IMR-90 (cell line): Measurements from ENCODE around the gene PLA2G4E. TPM values are rescaled to one million over a fixed set of nuclear protein-coding genes. Genes with fewer than 3 reads are reported as not detected.

Experiments
- ATAC-seq: fragments of 200-7000 bp; cut with Tn5 transposase; 2 replicates; pipeline ENCODE4 v1.9.1; 2020; ENCODE audit warnings: low read depth, mild to moderate bottlenecking, moderate library complexity
- BruUV-seq: library from RNA; stranded (reverse); fragments of 400-500 nt; replicated peaks from 2 replicates; lab custom pipeline; 2021; lab: Mats Ljungman, UMichigan
- CTCF ChIA-PET: fragments of 300-600 bp; formaldehyde crosslinking; extraction: SDS; loops from one replicate; lab custom pipeline; 2021; ENCODE audit warnings: antibody characterized with exemption; lab: Yijun Ruan, JAX
- POLR2A ChIA-PET: fragments of 300-600 bp; sonication (Branson Sonifier 250); formaldehyde crosslinking; loops from one replicate; lab custom pipeline; 2022; ENCODE audit warnings: antibody characterized with exemption; ENCODE audit not compliant: unreplicated experiment; lab: Charles Lee
- DNase-seq: peaks from one replicate; pipeline ENCODE4 v3.0.0; 2013
- H2AFZ ChIP-seq: replicated peaks from 2 replicates; pipeline ENCODE3; 2013; ENCODE audit warnings: low read length, mild to moderate bottlenecking; ENCODE audit not compliant: poor library complexity
- H2AK5ac ChIP-seq: 2 replicates; pipeline ENCODE4 v1.6.1; 2013; ENCODE audit warnings: low read depth, low read length, inconsistent platforms
- H2AK9ac ChIP-seq: replicated peaks from 2 replicates; pipeline ENCODE3; 2013; ENCODE audit warnings: mild to moderate bottlenecking, low read depth, low read length, moderate library complexity; ENCODE audit not compliant: poor library complexity
- H2BK120ac ChIP-seq: 2 replicates; pipeline ENCODE4 v1.6.1; 2013; ENCODE audit warnings: low read depth, low read length, inconsistent platforms
- H2BK15ac ChIP-seq: 3 replicates; pipeline ENCODE4 v1.6.1; 2013; ENCODE audit warnings: low read depth, low read length, inconsistent platforms
- H2BK20ac ChIP-seq: 2 replicates; pipeline ENCODE4 v1.6.1; 2013; ENCODE audit warnings: low read depth, mild to moderate bottlenecking, inconsistent platforms, low read length, moderate library complexity
- H2BK5ac ChIP-seq: 2 replicates; pipeline ENCODE4 v1.6.1; 2013; ENCODE audit warnings: mild to moderate bottlenecking, low read depth, low read length, inconsistent platforms; ENCODE audit not compliant: poor library complexity, severe bottlenecking
- H3K14ac ChIP-seq: replicated peaks from 2 replicates; pipeline ENCODE4 v1.6.1; 2013; ENCODE audit warnings: low read depth, low read length, inconsistent platforms
- H3K18ac ChIP-seq: 2 replicates; pipeline ENCODE4 v1.6.1; 2013; ENCODE audit warnings: low read depth, low read length, control low read depth
- H3K23ac ChIP-seq: 2 replicates; pipeline ENCODE4 v1.6.1; 2013; ENCODE audit warnings: low read depth, low read length, inconsistent platforms
- H3K27ac ChIP-seq: 2 replicates; pipeline ENCODE4 v1.5.1; 2013; ENCODE audit warnings: mild to moderate bottlenecking, control low read depth, low read length; ENCODE audit not compliant: insufficient read depth
- H3K27me3 ChIP-seq: 2 replicates; pipeline ENCODE4 v1.6.1; 2013; ENCODE audit warnings: low read length; ENCODE audit not compliant: control insufficient read depth, insufficient read depth
- H3K36me3 ChIP-seq: 2 replicates; pipeline ENCODE4 v1.6.1; 2013; ENCODE audit warnings: low read length, mixed read lengths; ENCODE audit not compliant: control insufficient read depth, insufficient read depth
- H3K4ac ChIP-seq: 2 replicates; pipeline ENCODE4 v1.6.1; 2013; ENCODE audit warnings: low read depth, low read length, inconsistent platforms
- H3K4me1 ChIP-seq: 2 replicates; pipeline ENCODE4 v1.6.1; 2013; ENCODE audit warnings: low read length, mixed read lengths; ENCODE audit not compliant: control insufficient read depth, insufficient read depth
- H3K4me2 ChIP-seq: 2 replicates; pipeline ENCODE4 v1.6.1; 2013; ENCODE audit warnings: low read depth, mild to moderate bottlenecking, control low read depth, low read length, moderate library complexity
- H3K4me3 ChIP-seq: 2 replicates; pipeline ENCODE4 v1.5.1; 2013; ENCODE audit warnings: low read depth, mild to moderate bottlenecking, control low read depth, low read length, moderate library complexity; ENCODE audit not compliant: insufficient read depth
- H3K56ac ChIP-seq: 2 replicates; pipeline ENCODE4 v1.6.1; 2013; ENCODE audit warnings: low read length, inconsistent platforms; ENCODE audit not compliant: insufficient read depth; ENCODE audit errors: extremely low read depth
- H3K79me1 ChIP-seq, 2 experiments: 2 replicates each; pipeline ENCODE4 v1.6.1; 2013; ENCODE audit warnings: low read length in 2 of 2, inconsistent platforms in 1 of 2, low read depth in 1 of 2
- H3K9ac ChIP-seq: 2 replicates; pipeline ENCODE4 v1.6.1; 2013; ENCODE audit warnings: low read depth, low read length, control low read depth
- H3K9me1 ChIP-seq: 2 replicates; pipeline ENCODE4 v1.6.1; 2013; ENCODE audit warnings: low read length, inconsistent platforms; ENCODE audit not compliant: insufficient read depth
- H3K9me3 ChIP-seq: 2 replicates; pipeline ENCODE4 v1.6.1; 2013; ENCODE audit warnings: low read length; ENCODE audit not compliant: control insufficient read depth, insufficient read depth
- H4K20me1 ChIP-seq: 2 replicates; pipeline ENCODE4 v1.6.1; 2013; ENCODE audit warnings: low read length, inconsistent platforms; ENCODE audit not compliant: insufficient read depth
- H4K5ac ChIP-seq: 2 replicates; pipeline ENCODE4 v1.6.1; 2013; ENCODE audit warnings: mild to moderate bottlenecking, low read depth, low read length, control low read depth
- H4K8ac ChIP-seq, 2 experiments: 2 replicates each; pipeline ENCODE4 v1.6.1; 2013; ENCODE audit warnings: low read depth in 2 of 2, low read length in 2 of 2, control low read depth in 1 of 2, inconsistent platforms in 1 of 2
- H4K91ac ChIP-seq: 2 replicates; pipeline ENCODE4 v1.6.1; 2013; ENCODE audit warnings: low read depth, low read length, inconsistent platforms; ENCODE audit not compliant: insufficient read depth
- MAFK ChIP-seq: IDR thresholded peaks from 2 replicates; pipeline ENCODE4 v1.6.1; 2012; ENCODE audit warnings: low read depth, low read length, improper control_type of control experiment
- MAZ ChIP-seq: IDR thresholded peaks from 2 replicates; pipeline ENCODE4 v1.6.1; 2012; ENCODE audit warnings: low read depth, mild to moderate bottlenecking, low read length, improper control_type of control experiment, moderate library complexity, borderline replicate concordance
- NFE2L2 ChIP-seq: fragments of 150-350 bp; IDR thresholded peaks from 2 replicates; pipeline ENCODE4 v1.6.1; 2016; ENCODE audit warnings: low read depth, mild to moderate bottlenecking, low read length
- RAD21 ChIP-seq: IDR thresholded peaks from 2 replicates; pipeline ENCODE4 v1.6.1; 2012; ENCODE audit warnings: low read length, improper control_type of control experiment
- RFX5 ChIP-seq: IDR thresholded peaks from 2 replicates; pipeline ENCODE4 v1.8.0; 2012; ENCODE audit warnings: low read depth, mild to moderate bottlenecking, low read length, moderate library complexity
- WGBS, 2 experiments: methylation state at CpG; one replicate each; pipeline versions ENCODE4 v1.1.5 to v1.1.7; 2013; ENCODE audit warnings: missing lambda C conversion rate in 2 of 2; ENCODE audit not compliant: insufficient read length in 1 of 2; ENCODE audit errors: extremely low coverage in 2 of 2; 5-methylcytosine and 5-hydroxymethylcytosine counted together
- dilution Hi-C: fragments of 300-500 bp; cut with HindIII; formaldehyde crosslinking; loops from one replicate; pipeline ENCODE4 v1.14.3; 2018; ENCODE audit warnings: low sequenced_read_pairs; ENCODE audit not compliant: unreplicated experiment
- in situ Hi-C: fragments of 300-500 bp; cut with MboI; formaldehyde crosslinking; loops from 3 replicates; pipeline ENCODE4 v1.14.3; 2019; ENCODE audit warnings: low sequenced_read_pairs, inconsistent platforms, mixed read lengths
- intact Hi-C: fragments of 100-400 bp; cut with micrococcal nuclease; formaldehyde crosslinking; loops from 2 replicates; pipeline ENCODE4 v1.10.0; 2022
- polyA plus RNA-seq, 3 experiments: library from polyadenylated mRNA; depleted of rRNA; stranded (reverse); fragments of >200 nt; gene quantifications; 2 replicates each; pipeline ENCODE4 v1.2.3, GENCODE V29; 2012; ENCODE audit warnings: low replicate concordance in 1 of 3
- total RNA-seq: library from RNA; depleted of rRNA; stranded (reverse); fragments of >200 nt; gene quantifications from 2 replicates; pipeline ENCODE4 v1.2.3, GENCODE V29; 2012

PLA2G4E gene
- total and polyA plus RNA-seq, 2 of the 4 experiments (the other 2 are of a cell fraction) = not detected

GRCh38 chr15:41987246-41987924 lies 33.5 kb downstream of the PLA2G4E start:
- H3K4me2 ChIP-seq = no peak overlapping the region
- H3K4me3 ChIP-seq = no peak overlapping the region
- no peak overlapping the region for H4K5ac ChIP-seq
- in situ Hi-C loops (no loop called here), dilution Hi-C loops (no loop called here), intact Hi-C loops (no loop called here)
- no peak overlapping the region for H2AFZ ChIP-seq
- ChIA-PET POLR2A (no interaction called here), CTCF (no interaction called here)
- no peak overlapping the region for H3K23ac ChIP-seq
- no peak overlapping the region for H3K9ac ChIP-seq
- no peak overlapping the region for H2BK20ac ChIP-seq
- H3K56ac ChIP-seq = no peak overlapping the region
- no peak overlapping the region for H4K91ac ChIP-seq
- peaks cover 28% of the 10 kb centered on the region; the same call in 1 of the 2 replicates for H3K27me3 ChIP-seq
- no peak overlapping the region for H2BK15ac ChIP-seq
- H3K27ac ChIP-seq = no peak overlapping the region
- no peak for DNase-seq
- 70% methylated on average over 8 of the region's 17 CpGs; no CpG with 5 or more reads in 1 of the 2 experiments for WGBS, 2 experiments
- no peak overlapping the region for H2BK120ac ChIP-seq
- H4K8ac ChIP-seq = no peak overlapping the region
- H3K36me3 ChIP-seq = no peaks in the 10 kb centered on the region
- no peaks in the 10 kb centered on the region for H3K9me1 ChIP-seq
- no peaks in the 10 kb centered on the region for H3K9me3 ChIP-seq
- no peak for ATAC-seq
- no peak overlapping the region for H2AK9ac ChIP-seq
- no peak overlapping the region for H3K14ac ChIP-seq
- H4K20me1 ChIP-seq = no peaks in the 10 kb centered on the region
- TF ChIP-seq MAZ (no peak), MAFK (no peak), RFX5 (no peak), NFE2L2 (no peak), RAD21 (no peak)
- H2AK5ac ChIP-seq = no peak overlapping the region
- H3K79me1 ChIP-seq = no peaks in the 10 kb centered on the region
- no peak overlapping the region for H2BK5ac ChIP-seq
- H3K4me1 ChIP-seq = no peaks in the 10 kb centered on the region
- no peak overlapping the region; the same call in 1 of the 2 replicates for H3K4ac ChIP-seq
- H3K18ac ChIP-seq = no peak overlapping the region
- BruUV-seq = no TSS peak
